ENCODE data around the gene CAPN7.

- no peak for TF ChIP-seq CTCF (IDR thresholded peaks at IDR 0.05)
- no peak for TF ChIP-seq POLR2A (IDR thresholded peaks at IDR 0.05)
These were observed 84.7 kb downstream of the CAPN7 start for GRCh38 chr3:15290736-15291135.
